HG03139 (cell line): Measurements from ENCODE around the gene NRSN2.
A peak's percentile ranks its signal among the peaks of the same experiment; 100 is the strongest.
"Not testable (repeated sequence)": the region's sequence is repeated elsewhere in the genome, so short reads cannot be mapped to it uniquely, and the experiment has no call there.

Experiments used
- ATAC-seq: cut with Tn5 transposase; IDR thresholded peaks from one replicate; pipeline ENCODE4 v1.9.1; 2021; ENCODE audit not compliant: unreplicated experiment

The NRSN2 gene

GRCh38 chr20:373171-373890 is 26.4 kb downstream of the NRSN2 start:
- ATAC-seq: no peak

GRCh38 chr20:375265-375889 is 28.5 kb downstream of the NRSN2 start:
- ATAC-seq: no peak

- ATAC-seq: no peak
Observed at GRCh38 chr20:376089-376488, 29.2 kb downstream of the NRSN2 start.

- ATAC-seq: no peak
Observed at GRCh38 chr20:376750-377149, 29.8 kb downstream of the NRSN2 start.

- not testable (repeated sequence) for ATAC-seq
Observed at GRCh38 chr20:377578-377977, 30.7 kb downstream of the NRSN2 start.

GRCh38 chr20:378961-379336 is 32.0 kb downstream of the NRSN2 start:
- no peak for ATAC-seq

- ATAC-seq: peak; percentile 52
Observed at GRCh38 chr20:380763-381580, 34.1 kb downstream of the NRSN2 start.

GRCh38 chr20:381581-382290 is 34.8 kb downstream of the NRSN2 start:
- peak; percentile 54 for ATAC-seq

GRCh38 chr20:382291-383115 is 35.6 kb downstream of the NRSN2 start:
- ATAC-seq: peak; percentile 1

- ATAC-seq: no peak
Observed at GRCh38 chr20:383889-384288, 37.0 kb downstream of the NRSN2 start.

- no peak for ATAC-seq
Observed at GRCh38 chr20:384723-385122, 37.8 kb downstream of the NRSN2 start.

- ATAC-seq: no peak
Observed at GRCh38 chr20:385448-385847, 38.5 kb downstream of the NRSN2 start.

GRCh38 chr20:386634-387033 is 39.7 kb downstream of the NRSN2 start:
- not testable (repeated sequence) for ATAC-seq

- ATAC-seq: no peak
Observed at GRCh38 chr20:387520-387919, 40.6 kb downstream of the NRSN2 start.

- no peak for ATAC-seq
Observed at GRCh38 chr20:388034-388994, 41.4 kb downstream of the NRSN2 start.

GRCh38 chr20:389220-389619 is 42.3 kb downstream of the NRSN2 start:
- ATAC-seq: no peak

GRCh38 chr20:391041-391711 is 44.3 kb downstream of the NRSN2 start:
- ATAC-seq: no peak

- not testable (repeated sequence) for ATAC-seq
Observed at GRCh38 chr20:393296-393695, 46.4 kb downstream of the NRSN2 start.

- ATAC-seq: no peak
Observed at GRCh38 chr20:396252-396618, 49.3 kb downstream of the NRSN2 start.
